Measurements from ENCODE around the gene P4HA1.

The P4HA1 gene

GRCh38 chr10:73093922-73094850, 2.5 kb downstream of the P4HA1 start:
- DNase-seq (ENCODE audit: low read depth): no peak

GRCh38 chr10:73092830-73093229, 3.8 kb downstream of the P4HA1 start:
- no peak for DNase-seq (ENCODE audit: low read depth)

GRCh38 chr10:73088304-73088703, 8.4 kb downstream of the P4HA1 start:
- DNase-seq (ENCODE audit: low read depth): no peak

GRCh38 chr10:73086816-73087215, 9.8 kb downstream of the P4HA1 start:
- no peak for DNase-seq (ENCODE audit: low read depth)

- DNase-seq (ENCODE audit: low read depth): no peak
Observed at GRCh38 chr10:73084209-73084608, 12.5 kb downstream of the P4HA1 start.

GRCh38 chr10:73083221-73083620, 13.4 kb downstream of the P4HA1 start:
- no peak for DNase-seq (ENCODE audit: low read depth)

GRCh38 chr10:73079779-73080541, 16.7 kb downstream of the P4HA1 start:
- DNase-seq (ENCODE audit: low read depth): no peak

- DNase-seq (ENCODE audit: low read depth): peak; percentile 75
Observed at GRCh38 chr10:73076360-73077183, 20.1 kb downstream of the P4HA1 start.

GRCh38 chr10:73075829-73076228, 20.8 kb downstream of the P4HA1 start:
- no peak for DNase-seq (ENCODE audit: low read depth)

GRCh38 chr10:73073627-73074026, 23.0 kb downstream of the P4HA1 start:
- no peak for DNase-seq (ENCODE audit: low read depth)

- DNase-seq (ENCODE audit: low read depth): no peak
Observed at GRCh38 chr10:73065441-73065840, 31.2 kb downstream of the P4HA1 start.

- no peak for DNase-seq (ENCODE audit: low read depth)
Observed at GRCh38 chr10:73061743-73062142, 34.9 kb downstream of the P4HA1 start.

GRCh38 chr10:73060738-73061635, 35.7 kb downstream of the P4HA1 start:
- no peak for DNase-seq (ENCODE audit: low read depth)

GRCh38 chr10:73060173-73060572, 36.5 kb downstream of the P4HA1 start:
- DNase-seq (ENCODE audit: low read depth): no peak

GRCh38 chr10:73058057-73058591, 38.5 kb downstream of the P4HA1 start:
- no peak for DNase-seq (ENCODE audit: low read depth)

GRCh38 chr10:73054286-73054685, 42.4 kb downstream of the P4HA1 start:
- no peak for DNase-seq (ENCODE audit: low read depth)

GRCh38 chr10:73053275-73053674, 43.4 kb downstream of the P4HA1 start:
- DNase-seq (ENCODE audit: low read depth): no peak

- peak; percentile 77 for DNase-seq (ENCODE audit: low read depth)
Observed at GRCh38 chr10:73044378-73045285, 52.0 kb downstream of the P4HA1 start.

GRCh38 chr10:73043766-73044377, 52.8 kb downstream of the P4HA1 start:
- no peak for DNase-seq (ENCODE audit: low read depth)

All from GM04504 (cell line).